GM23248 (cell line): ENCODE measurements around the gene IQGAP2. TPM values are rescaled to one million over a fixed set of nuclear protein-coding genes. Genes with fewer than 3 reads are reported as not detected.

ENCODE experiments used
- DNase-seq: peaks from one replicate; pipeline ENCODE4 v3.0.0-alpha.2; 2015
- H2AFZ ChIP-seq: fragments of 200-600 bp; sonication (generic); 2 replicates; pipeline ENCODE4 v1.6.1; 2016; ENCODE audit warnings: antibody characterized with exemption
- H3F3A ChIP-seq: fragments of 200-600 bp; sonication (generic); 2 replicates; pipeline ENCODE4 v1.6.1; 2016; ENCODE audit warnings: mild to moderate bottlenecking, antibody characterized with exemption, mixed run types; ENCODE audit not compliant: insufficient read depth
- H3K27ac ChIP-seq: fragments of 200-600 bp; sonication (generic); 2 replicates; pipeline ENCODE4 v1.5.1; 2016; ENCODE audit warnings: mild to moderate bottlenecking
- H3K27me3 ChIP-seq: fragments of 200-600 bp; sonication (generic); replicated peaks from 2 replicates; pipeline ENCODE4 v1.6.1; 2016; ENCODE audit warnings: mild to moderate bottlenecking; ENCODE audit not compliant: insufficient read depth
- H3K36me3 ChIP-seq: fragments of 200-600 bp; sonication (generic); 2 replicates; pipeline ENCODE4 v1.6.1; 2016; ENCODE audit warnings: low read depth, mild to moderate bottlenecking
- H3K4me1 ChIP-seq: fragments of 200-600 bp; sonication (generic); 2 replicates; pipeline ENCODE4 v1.6.1; 2016; ENCODE audit warnings: mild to moderate bottlenecking; ENCODE audit not compliant: insufficient read depth
- H3K4me2 ChIP-seq: fragments of 200-600 bp; sonication (generic); one replicate; pipeline ENCODE4 v1.6.1; 2016; ENCODE audit warnings: mild to moderate bottlenecking; ENCODE audit not compliant: unreplicated experiment
- H3K4me3 ChIP-seq: fragments of 200-600 bp; sonication (generic); 2 replicates; pipeline ENCODE4 v1.5.1; 2016; ENCODE audit warnings: mild to moderate bottlenecking
- H3K79me2 ChIP-seq: fragments of 200-600 bp; sonication (generic); 2 replicates; pipeline ENCODE4 v1.6.1; 2016; ENCODE audit warnings: mild to moderate bottlenecking; ENCODE audit not compliant: insufficient read depth
- H3K9ac ChIP-seq: fragments of 200-600 bp; sonication (generic); 2 replicates; pipeline ENCODE4 v1.6.1; 2016; ENCODE audit warnings: mild to moderate bottlenecking
- H3K9me2 ChIP-seq: fragments of 200-600 bp; sonication (generic); 2 replicates; pipeline ENCODE4 v1.6.1; 2016; ENCODE audit warnings: mixed run types, mild to moderate bottlenecking, moderate library complexity; ENCODE audit not compliant: insufficient read depth
- H3K9me3 ChIP-seq: fragments of 200-600 bp; sonication (generic); one replicate; pipeline ENCODE4 v1.6.1; 2017; ENCODE audit warnings: low read depth
- H4K20me1 ChIP-seq: fragments of 200-600 bp; sonication (generic); 2 replicates; pipeline ENCODE4 v1.6.0; 2016; ENCODE audit not compliant: insufficient read depth
- EZH2 ChIP-seq: fragments of 200-600 bp; sonication (generic); IDR thresholded peaks from 2 replicates; pipeline ENCODE4 v1.6.1; 2018; ENCODE audit warnings: antibody characterized with exemption, mild to moderate bottlenecking; ENCODE audit not compliant: insufficient read depth, poor library complexity, severe bottlenecking
- EZH2phosphoT487 ChIP-seq: fragments of 200-600 bp; sonication (generic); IDR thresholded peaks from 2 replicates; pipeline ENCODE4 v1.6.1; 2018; ENCODE audit warnings: antibody characterized with exemption, moderate library complexity, mild to moderate bottlenecking, low read depth; ENCODE audit not compliant: insufficient read depth
- WGBS, 2 experiments: methylation state at CpG; one replicate each; pipeline ENCODE4 v1.1.6; 2015 to 2017; ENCODE audit warnings: low lambda C conversion rate in 2 of 2, low coverage in 1 of 2; ENCODE audit errors: missing lambda C conversion rate in 2 of 2; 5-methylcytosine and 5-hydroxymethylcytosine counted together
- in situ Hi-C: fragments of 300-500 bp; cut with MboI; formaldehyde crosslinking; loops from 2 replicates; pipeline ENCODE4 v1.15.0; 2020
- polyA plus RNA-seq: library from polyadenylated mRNA; unstranded; fragments of >200 nt; fragmentation: Nextera tagmentation; extraction: Ambion mirVana; gene quantifications from 2 replicates; pipeline ENCODE4 v1.2.1, GENCODE V29; 2016
- total RNA-seq: library from RNA; depleted of rRNA; stranded (reverse); fragments of >200 nt; shearing (Covaris generic); gene quantifications from 2 replicates; pipeline ENCODE4 v1.2.3, GENCODE V29; 2014

IQGAP2 gene
- total and polyA plus RNA-seq, 2 experiments from 2014 or later, result 0.11 TPM; not detected in 1

DNA sequence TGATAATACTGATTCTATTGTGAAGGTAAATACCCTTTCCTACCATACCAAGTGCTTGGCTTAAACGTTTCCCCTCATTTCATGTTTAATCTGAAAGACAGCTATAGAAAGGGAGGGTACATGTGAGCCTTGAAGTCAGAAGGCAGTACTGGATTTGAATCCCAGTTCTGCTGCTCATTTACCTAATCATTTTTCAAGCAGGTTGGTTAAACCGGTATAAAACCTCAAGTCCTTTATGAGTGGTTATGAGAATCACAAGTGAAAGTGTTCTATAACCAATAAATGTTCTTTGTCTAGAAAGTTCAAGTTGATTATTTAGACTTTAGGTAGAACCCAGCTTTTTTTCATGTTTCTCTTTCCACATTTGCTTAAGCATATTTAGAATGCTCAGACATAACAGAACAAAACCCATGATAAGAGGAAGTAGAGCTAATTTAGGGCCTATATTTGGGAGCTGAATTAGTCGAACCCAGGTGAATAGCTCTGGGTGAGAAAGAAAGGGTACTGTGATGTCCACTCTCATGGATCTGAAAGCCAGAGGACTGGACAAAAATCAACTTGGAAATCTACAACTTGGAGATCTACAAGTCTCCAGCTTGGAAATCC lies 249.8 kb downstream of the IQGAP2 start:
- Histone ChIP-seq H3K79me2 (no peaks in the 10 kb centered on the region), H3K27me3 (peaks cover 12% of the 10 kb centered on the region), H3K4me3 (no peak overlapping the region), H3K4me1 (no peaks in the 10 kb centered on the region), H3K4me2 (no peak overlapping the region), H3K9me2 (no peaks in the 10 kb centered on the region), H3F3A (no peaks in the 10 kb centered on the region), H3K27ac (no peak overlapping the region), H3K36me3 (no peaks in the 10 kb centered on the region), H3K9ac (no peak overlapping the region), H4K20me1 (no peaks in the 10 kb centered on the region), H3K9me3 (no peaks in the 10 kb centered on the region), H2AFZ (no peak overlapping the region)
- no peak for DNase-seq
- TF ChIP-seq EZH2phosphoT487 (no peak), EZH2 (no peak)
- 83 to 84% methylated on average over 3 of the region's 3 CpGs for WGBS, 2 experiments
- in situ Hi-C loops, result no loop called here

GRCh38 chr5:76657091-76657490 lies 254.0 kb downstream of the IQGAP2 start:
- Histone ChIP-seq H3K9me2 (no peaks in the 10 kb centered on the region), H3K4me1 (no peaks in the 10 kb centered on the region), H3K79me2 (no peaks in the 10 kb centered on the region), H3K9me3 (no peaks in the 10 kb centered on the region), H2AFZ (no peak overlapping the region), H4K20me1 (no peaks in the 10 kb centered on the region), H3K27ac (no peak overlapping the region), H3K4me3 (no peak overlapping the region), H3K36me3 (no peaks in the 10 kb centered on the region), H3F3A (no peaks in the 10 kb centered on the region), H3K27me3 (peaks cover 25% of the 10 kb centered on the region), H3K9ac (no peak overlapping the region), H3K4me2 (no peak overlapping the region)
- 83 to 85% methylated on average over 3 of the region's 3 CpGs for WGBS, 2 experiments
- in situ Hi-C loops, result no loop called here
- no peak for DNase-seq
- no peak for TF ChIP-seq EZH2phosphoT487
- no peak for TF ChIP-seq EZH2

DNA sequence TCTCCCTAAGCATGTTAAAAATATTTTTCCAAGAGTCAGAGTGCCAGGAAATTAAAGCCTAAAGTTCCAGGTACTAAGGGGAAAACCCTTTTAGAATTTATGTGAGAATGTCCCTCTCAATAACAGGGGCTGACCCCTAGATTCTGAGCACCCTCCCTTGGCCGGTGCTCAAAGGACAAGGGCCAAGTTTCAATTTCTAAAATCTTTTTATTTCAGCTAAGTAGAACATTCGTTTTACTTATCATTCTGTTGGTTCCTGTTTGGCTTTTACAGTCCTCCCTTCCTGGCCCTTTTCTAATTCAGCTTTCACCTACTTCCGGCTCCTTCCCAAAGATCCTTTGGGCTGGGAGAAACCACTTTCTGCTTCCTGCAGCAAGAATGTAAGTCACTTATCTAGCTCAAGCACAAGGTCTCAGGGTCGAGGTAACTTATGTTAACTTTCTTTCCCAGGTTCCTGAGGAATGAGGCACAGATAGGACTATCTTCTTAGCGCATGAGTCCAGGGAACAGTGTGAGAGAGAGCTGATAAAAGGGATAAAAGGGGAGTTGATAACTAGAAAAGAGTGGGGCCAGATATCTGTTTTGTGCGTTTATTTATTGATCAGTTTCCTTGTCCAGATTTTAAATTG lies 254.7 kb downstream of the IQGAP2 start:
- Histone ChIP-seq H3K79me2 (no peaks in the 10 kb centered on the region), H3K27ac (no peak overlapping the region), H3K9me3 (no peaks in the 10 kb centered on the region), H3K4me3 (no peak overlapping the region), H3F3A (no peaks in the 10 kb centered on the region), H3K4me2 (no peak overlapping the region), H3K27me3 (peaks cover 25% of the 10 kb centered on the region; the same call in 1 of the 2 replicates), H3K9ac (no peak overlapping the region), H3K4me1 (no peaks in the 10 kb centered on the region), H3K36me3 (no peaks in the 10 kb centered on the region), H2AFZ (no peak overlapping the region), H3K9me2 (no peaks in the 10 kb centered on the region), H4K20me1 (no peaks in the 10 kb centered on the region)
- WGBS, 2 experiments, result 48 to 51% methylated on average over 6 of the region's 6 CpGs
- DNase-seq, result no peak
- TF ChIP-seq EZH2, result no peak
- TF ChIP-seq EZH2phosphoT487, result no peak
- in situ Hi-C loops, result no loop called here

DNA sequence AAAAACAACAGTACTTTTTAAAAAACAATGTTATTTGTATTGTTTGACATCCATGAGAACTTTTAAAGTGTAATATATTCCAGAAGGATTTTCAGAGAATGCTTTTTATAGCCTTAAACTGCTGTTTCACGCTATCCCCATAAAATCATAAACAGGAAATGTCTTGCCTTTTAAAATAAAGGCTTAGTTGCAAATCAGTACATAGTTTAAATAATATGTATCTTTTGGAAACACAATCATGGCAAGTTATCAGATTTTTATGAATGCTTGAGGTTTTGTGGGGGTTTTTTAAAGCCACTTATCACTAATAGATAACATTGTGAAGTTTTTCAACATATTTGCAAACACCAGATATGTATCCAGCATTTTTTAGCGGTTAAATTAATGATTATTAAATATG lies 257.3 kb downstream of the IQGAP2 start:
- Histone ChIP-seq H3K27me3 (peaks cover 23% of the 10 kb centered on the region; the same call in 1 of the 2 replicates), H3F3A (no peaks in the 10 kb centered on the region), H3K9me2 (no peaks in the 10 kb centered on the region), H3K4me3 (no peak overlapping the region), H3K9me3 (no peaks in the 10 kb centered on the region), H3K4me2 (no peak overlapping the region), H2AFZ (no peak overlapping the region), H3K79me2 (no peaks in the 10 kb centered on the region), H3K4me1 (no peaks in the 10 kb centered on the region), H4K20me1 (no peaks in the 10 kb centered on the region), H3K36me3 (no peaks in the 10 kb centered on the region), H3K9ac (no peak overlapping the region), H3K27ac (no peak overlapping the region)
- 44 to 59% methylated on average over 2 of the region's 2 CpGs for WGBS, 2 experiments
- in situ Hi-C loops, result no loop called here
- no peak for DNase-seq
- TF ChIP-seq EZH2phosphoT487 (no peak), EZH2 (no peak)
